GM18867 (cell line): ENCODE results near the gene TRH.
A peak's percentile ranks its signal among the peaks of the same experiment; 100 is the strongest.

Experiments used
- ATAC-seq: cut with Tn5 transposase; IDR thresholded peaks from one replicate; pipeline ENCODE4 v1.9.1; 2021; ENCODE audit warnings: mild to moderate bottlenecking, moderate library complexity; ENCODE audit not compliant: unreplicated experiment

The TRH gene, protein sequence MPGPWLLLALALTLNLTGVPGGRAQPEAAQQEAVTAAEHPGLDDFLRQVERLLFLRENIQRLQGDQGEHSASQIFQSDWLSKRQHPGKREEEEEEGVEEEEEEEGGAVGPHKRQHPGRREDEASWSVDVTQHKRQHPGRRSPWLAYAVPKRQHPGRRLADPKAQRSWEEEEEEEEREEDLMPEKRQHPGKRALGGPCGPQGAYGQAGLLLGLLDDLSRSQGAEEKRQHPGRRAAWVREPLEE

GRCh38 chr3:129974564-129974832 is at the start of gene TRH:
TRH (plus strand) TSS chr3:129974720; CDS start chr3:129975817, 1,097 bp downstream.
- ATAC-seq, result no peak

DNA sequence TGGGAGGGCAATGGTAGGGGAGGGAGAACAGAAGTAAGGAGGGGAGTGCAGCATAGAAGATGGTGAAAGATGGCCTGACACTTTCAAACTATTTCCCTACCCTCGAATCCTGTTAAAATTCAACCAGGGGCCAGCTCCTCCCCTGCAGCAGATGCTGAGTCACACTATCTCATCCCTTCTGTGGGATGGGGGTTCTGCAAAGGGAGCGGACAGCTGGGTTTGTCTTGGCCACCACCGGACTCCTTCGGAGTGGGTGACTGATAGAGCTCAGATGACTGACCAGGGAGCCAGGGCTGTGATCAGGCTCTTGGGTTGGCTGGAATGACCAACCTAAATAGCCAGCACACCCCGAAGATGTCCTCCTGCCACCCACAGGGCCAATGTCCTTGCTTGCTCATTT is 47.4 kb upstream of the TRH start:
- ATAC-seq, result no peak

GRCh38 chr3:129929383-129929782 is 45.1 kb upstream of the TRH start:
- no peak for ATAC-seq

DNA sequence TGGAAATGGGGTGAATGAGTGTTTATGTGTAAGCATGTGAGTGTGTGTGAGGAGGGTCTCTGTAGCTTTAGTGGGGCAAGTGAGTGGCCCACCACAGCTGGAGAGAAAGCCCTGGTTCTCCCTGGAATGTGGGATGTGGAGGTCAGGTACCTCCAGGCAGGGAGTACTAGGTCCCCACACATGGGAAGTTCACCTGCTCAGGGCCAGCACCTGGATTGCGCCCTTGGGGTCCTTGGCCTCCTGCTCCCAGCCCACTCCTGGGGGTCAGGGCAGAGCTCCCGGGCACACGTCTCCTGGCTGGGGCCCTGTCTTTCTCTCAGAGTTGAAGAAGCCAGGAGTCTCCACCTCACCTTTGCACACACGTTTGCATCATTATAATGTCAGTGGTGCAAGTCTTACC is 41.0 kb upstream of the TRH start:
- no peak for ATAC-seq

DNA sequence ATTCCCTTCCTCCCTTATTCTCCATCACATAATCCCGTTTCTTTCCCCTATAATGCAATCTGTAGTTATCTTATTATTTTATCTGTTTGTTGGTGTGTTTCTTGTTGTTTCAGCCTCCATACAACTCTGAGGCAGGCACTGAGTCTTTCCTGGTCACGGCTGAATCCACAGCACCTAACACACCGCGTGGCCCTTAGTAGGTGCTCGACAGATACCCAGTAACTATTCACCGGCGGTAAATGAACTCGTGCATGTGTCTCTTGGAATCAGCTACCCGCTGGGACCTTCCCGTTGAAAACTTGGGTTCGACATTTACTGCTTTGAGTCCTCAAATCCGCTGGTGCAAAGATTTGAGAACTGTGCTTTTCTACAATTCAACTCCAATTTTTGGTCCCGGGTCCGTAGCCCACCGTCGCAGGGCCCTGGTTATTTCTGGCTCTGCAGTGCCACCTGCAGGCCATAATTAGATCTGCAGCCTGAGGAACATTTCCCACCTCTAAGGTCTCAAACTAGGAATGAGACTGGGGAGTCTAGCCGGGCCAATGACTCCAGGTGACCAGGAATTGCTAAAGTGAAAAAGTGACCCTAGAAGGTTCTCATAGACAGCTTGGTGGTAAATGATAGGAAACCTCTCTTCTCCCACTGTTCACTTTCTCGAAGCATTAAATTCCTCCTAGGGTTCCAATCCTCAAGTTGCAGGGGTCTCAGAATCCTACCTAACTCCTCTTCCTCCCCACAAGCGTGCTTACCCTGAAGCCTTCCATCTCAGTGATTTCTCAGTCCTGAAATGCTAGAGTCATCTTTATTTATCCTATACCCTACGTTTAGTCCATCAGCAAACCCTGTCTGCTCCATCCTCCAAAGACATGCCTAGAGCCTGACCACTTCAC is 40.0 kb upstream of the TRH start:
- ATAC-seq, result no peak

- ATAC-seq, result no peak
These were observed 37.8 kb upstream of the TRH start for GRCh38 chr3:129936757-129937156.

- ATAC-seq, result no peak
These were observed 36.8 kb upstream of the TRH start for GRCh38 chr3:129937717-129938116.

- ATAC-seq, result no peak
These were observed 36.2 kb upstream of the TRH start for GRCh38 chr3:129938140-129938930.

- ATAC-seq, result no peak
These were observed 34.4 kb upstream of the TRH start for GRCh38 chr3:129940086-129940485.

DNA sequence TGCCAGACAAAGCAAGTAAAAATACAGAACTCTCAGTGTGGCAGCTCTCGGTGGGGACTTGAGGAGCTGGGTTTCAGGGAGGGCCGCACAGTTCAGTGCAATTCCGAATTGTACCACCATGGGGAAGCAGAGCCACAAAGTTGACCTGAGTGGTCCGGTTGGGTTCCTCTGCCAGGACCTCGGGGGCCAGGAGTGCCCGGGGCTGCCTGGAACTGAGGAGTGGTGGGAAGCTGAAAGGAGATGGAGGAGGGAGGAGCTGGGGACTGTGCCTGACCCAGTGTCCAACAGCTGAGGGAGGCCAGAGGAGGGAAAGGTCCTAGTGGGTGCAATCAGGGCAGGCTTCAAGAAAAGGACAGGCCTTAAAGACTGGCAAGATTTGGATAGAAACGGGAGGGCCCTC is 32.2 kb upstream of the TRH start:
- peak; percentile 59 for ATAC-seq

- ATAC-seq, result no peak
These were observed 31.5 kb upstream of the TRH start for GRCh38 chr3:129943020-129943419.

DNA sequence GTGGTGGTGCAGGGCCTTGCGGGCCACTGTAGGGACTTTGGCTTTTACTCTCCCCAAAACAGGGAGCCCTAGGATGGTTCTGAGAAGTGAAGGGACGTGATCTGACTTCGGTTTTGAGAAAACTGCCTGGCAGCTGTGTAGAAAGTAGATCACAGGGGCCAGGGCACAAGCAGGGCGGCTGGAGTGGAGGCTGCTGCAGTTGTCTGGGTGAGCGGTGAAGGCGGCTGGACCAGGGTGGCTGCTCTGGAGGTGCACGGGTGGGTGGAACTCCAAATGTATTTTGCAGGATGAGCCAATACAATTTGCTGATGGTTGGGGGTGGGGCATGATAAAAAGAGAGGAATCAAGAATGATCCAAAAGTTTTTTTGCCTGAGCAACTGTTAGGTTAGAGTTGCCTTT is 29.8 kb upstream of the TRH start:
- no peak for ATAC-seq

- ATAC-seq, result no peak
These were observed 26.8 kb upstream of the TRH start for GRCh38 chr3:129947538-129948240.

DNA sequence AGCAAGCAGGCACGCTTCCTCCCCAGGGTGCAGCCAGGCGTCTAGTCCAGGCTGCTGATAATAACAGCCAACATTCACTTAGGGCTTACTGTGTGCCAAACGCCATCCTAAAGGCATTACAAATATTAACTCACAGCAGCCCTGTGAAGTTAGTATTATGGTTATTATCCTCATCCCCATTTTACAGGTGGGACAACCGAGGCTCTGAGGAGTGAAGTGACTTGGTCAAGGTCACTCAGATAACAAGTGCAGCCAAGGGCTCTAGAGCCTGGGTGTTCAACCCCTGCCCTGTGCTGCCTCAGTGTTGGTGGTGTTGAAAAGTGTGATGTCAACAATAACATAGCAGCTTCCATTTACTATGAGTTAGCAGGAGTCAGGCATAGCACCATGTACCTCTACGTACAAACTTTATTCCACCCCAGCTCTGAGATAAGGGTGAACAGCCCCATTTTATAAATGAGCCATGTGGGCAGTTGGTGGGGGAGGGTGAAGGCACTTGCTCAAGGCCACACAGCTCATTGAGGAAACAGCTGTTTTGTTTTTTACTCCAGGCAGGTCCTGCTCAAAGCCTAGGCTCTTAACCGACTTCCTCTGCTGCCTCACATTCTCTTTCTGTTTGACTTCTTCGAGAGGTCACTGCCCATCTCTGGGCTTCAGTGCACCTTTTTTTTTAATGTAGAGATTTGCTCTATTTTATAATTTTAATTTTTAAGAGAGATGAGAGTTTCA is 24.0 kb upstream of the TRH start:
- no peak for ATAC-seq

DNA sequence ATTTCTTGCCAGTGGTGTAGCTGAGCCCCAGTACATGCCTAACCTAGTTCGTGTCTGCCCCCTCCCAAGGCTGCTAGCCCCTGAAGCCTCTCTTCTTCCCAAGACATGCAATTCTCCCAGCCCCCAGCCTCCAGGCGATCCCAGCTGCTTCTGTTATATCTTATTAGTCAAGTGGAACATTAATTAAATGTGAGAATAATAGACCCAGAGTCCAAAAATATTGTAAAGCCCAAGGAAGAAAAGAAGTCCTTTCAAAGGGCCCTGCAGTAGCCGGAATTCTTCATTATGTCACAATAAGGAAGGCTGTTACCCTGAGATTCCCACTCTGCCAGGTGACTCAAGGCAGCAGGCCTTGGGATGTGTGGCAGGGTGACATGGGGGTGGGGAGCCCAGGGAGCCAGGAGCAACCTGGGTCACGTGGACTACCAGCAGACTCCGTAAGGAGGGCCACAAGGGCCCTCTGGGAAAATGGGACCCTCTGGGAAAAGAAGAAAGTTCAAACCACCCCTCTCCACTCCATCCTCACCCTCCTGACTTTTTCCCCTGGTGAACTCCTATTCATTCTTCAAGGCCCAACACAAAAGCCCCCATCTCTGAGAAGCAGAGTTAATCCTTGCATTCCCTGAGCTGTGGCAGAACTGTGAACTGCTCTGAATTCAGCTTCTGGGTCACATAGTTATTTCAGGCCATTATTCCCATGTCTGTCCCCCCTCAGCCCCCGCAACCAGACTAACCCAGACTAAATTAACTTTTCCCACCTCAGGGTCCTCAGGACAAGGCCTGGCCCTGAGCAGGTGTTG is 21.8 kb upstream of the TRH start:
- no peak for ATAC-seq

- ATAC-seq, result no peak
These were observed 20.9 kb upstream of the TRH start for GRCh38 chr3:129953621-129954020.

- ATAC-seq, result no peak
These were observed 20.0 kb upstream of the TRH start for GRCh38 chr3:129954514-129954913.

DNA sequence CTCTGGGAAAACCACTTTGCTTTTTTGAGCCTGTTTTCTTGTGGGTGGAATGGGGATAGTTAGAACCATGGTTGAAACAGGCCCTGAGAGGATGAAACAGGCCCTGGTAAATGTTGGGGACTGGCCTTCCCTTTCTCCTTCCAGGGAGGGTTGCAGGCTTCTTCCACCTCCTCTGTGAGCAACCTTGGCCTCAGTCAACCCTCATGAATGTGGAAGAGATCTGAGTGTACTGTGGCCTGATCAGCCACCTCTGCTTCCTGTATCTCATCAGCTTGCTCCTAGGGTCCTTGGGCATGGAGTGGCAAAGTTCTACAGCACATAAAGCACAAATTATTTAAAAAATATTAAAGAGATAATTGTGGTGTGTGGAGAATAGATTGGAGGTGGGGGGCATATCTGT is 17.6 kb upstream of the TRH start:
- ATAC-seq, result no peak

DNA sequence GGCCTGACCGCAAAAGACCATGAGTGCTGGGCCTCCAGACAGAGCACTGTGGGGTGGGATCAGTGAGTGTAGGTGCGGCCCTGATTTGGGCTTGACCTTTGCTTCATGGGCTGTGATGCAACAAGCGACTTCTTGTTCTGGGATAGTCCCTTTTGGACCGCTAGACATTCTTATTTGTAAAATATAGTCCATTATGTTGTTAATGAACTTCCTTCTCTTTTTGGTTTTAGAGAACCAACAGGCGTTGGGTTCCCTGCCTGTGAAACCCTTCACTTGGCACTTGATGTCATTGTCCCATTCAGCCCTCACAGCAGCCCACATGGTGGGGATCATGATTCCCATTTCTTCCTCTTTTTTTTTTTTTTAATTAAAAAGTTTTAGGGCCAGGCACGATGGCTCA is 15.8 kb upstream of the TRH start:
- ATAC-seq, result no peak

- no peak for ATAC-seq
These were observed 13.4 kb upstream of the TRH start for GRCh38 chr3:129961141-129961541.
